WTC11 (cell line): Measurements from ENCODE around the gene ANKRD33B. TPM values are rescaled to one million over a fixed set of nuclear protein-coding genes. Genes with fewer than 3 reads are reported as not detected.
"Not testable (repeated sequence)": the region's sequence is repeated elsewhere in the genome, so short reads cannot be mapped to it uniquely, and the experiment has no call there.

ENCODE experiments used
- ATAC-seq: fragments of 200-7000 bp; cut with Tn5 transposase; 2 replicates; pipeline ENCODE4 v1.10.0; 2021; ENCODE audit warnings: mild to moderate bottlenecking, moderate library complexity
- CTCF ChIA-PET: fragments of 300-600 bp; sonication (Branson Sonifier 250); formaldehyde crosslinking; loops from one replicate; lab custom pipeline; 2021; ENCODE audit warnings: antibody characterized with exemption; lab: Charles Lee
- POLR2A ChIA-PET: fragments of 350-600 bp; sonication (Branson Sonifier 250); formaldehyde crosslinking; loops from one replicate; lab custom pipeline; 2021; ENCODE audit warnings: antibody characterized with exemption; lab: Charles Lee
- DNase-seq: peaks from one replicate; pipeline ENCODE4 v3.0.0; 2021; ENCODE audit warnings: low spot score
- H3K27ac Mint-ChIP-seq: 2 replicates; pipeline ENCODE4 v1.8.0; 2021; ENCODE audit warnings: mixed read lengths
- H3K27me3 Mint-ChIP-seq: 2 replicates; pipeline ENCODE4 v1.8.0; 2021; ENCODE audit warnings: low read depth, mild to moderate bottlenecking, moderate library complexity, mixed read lengths
- H3K36me3 Mint-ChIP-seq: 2 replicates; pipeline ENCODE4 v1.8.0; 2021; ENCODE audit warnings: mixed read lengths
- H3K4me1 Mint-ChIP-seq: 2 replicates; pipeline ENCODE4 v1.8.0; 2022; ENCODE audit warnings: mixed read lengths
- H3K4me3 Mint-ChIP-seq: 2 replicates; pipeline ENCODE4 v1.8.0; 2021; ENCODE audit warnings: mild to moderate bottlenecking, moderate library complexity, mixed read lengths
- H3K9me3 Mint-ChIP-seq: 2 replicates; pipeline ENCODE4 v1.8.0; 2021; ENCODE audit warnings: mixed read lengths
- AR ChIP-seq: fragments of 250-450 bp; sonication (Bioruptor Pico); IDR thresholded peaks from 2 replicates; pipeline ENCODE4 v1.9.0; 2021; ENCODE audit warnings: mild to moderate bottlenecking
- ATF1 ChIP-seq: sonication (generic); formaldehyde crosslinking; IDR thresholded peaks from 2 replicates; pipeline ENCODE4 v1.8.1; 2023; ENCODE audit warnings: mild to moderate bottlenecking, moderate library complexity, missing genetic modification reagents
- ATF6 ChIP-seq: sonication (generic); formaldehyde crosslinking; IDR thresholded peaks from 2 replicates; pipeline ENCODE4 v1.8.1; 2023; ENCODE audit warnings: mild to moderate bottlenecking, missing genetic modification reagents
- CREM ChIP-seq: sonication (generic); formaldehyde crosslinking; IDR thresholded peaks from 2 replicates; pipeline ENCODE4 v1.8.1; 2022; ENCODE audit warnings: mild to moderate bottlenecking, missing genetic modification reagents, moderate library complexity
- FOXP1 ChIP-seq: sonication (generic); formaldehyde crosslinking; IDR thresholded peaks from 2 replicates; pipeline ENCODE4 v1.8.0; 2022; ENCODE audit warnings: missing genetic modification reagents, mild to moderate bottlenecking, moderate library complexity, borderline replicate concordance
- GABPB1 ChIP-seq: sonication (generic); formaldehyde crosslinking; IDR thresholded peaks from 2 replicates; pipeline ENCODE4 v1.8.1; 2023; ENCODE audit warnings: mild to moderate bottlenecking, missing genetic modification reagents
- NFE2L1 ChIP-seq: sonication (generic); formaldehyde crosslinking; IDR thresholded peaks from 2 replicates; pipeline ENCODE4 v1.8.1; 2023; ENCODE audit warnings: missing genetic modification reagents
- NFYB ChIP-seq: sonication (generic); formaldehyde crosslinking; conservative IDR thresholded peaks from 2 replicates; pipeline ENCODE4 v1.8.0; 2022; ENCODE audit warnings: low read depth, missing genetic modification reagents
- OVOL2 ChIP-seq: fragments of 250-450 bp; sonication (Bioruptor Pico); IDR thresholded peaks from 2 replicates; pipeline ENCODE4 v1.9.0; 2021; ENCODE audit warnings: mild to moderate bottlenecking, borderline replicate concordance
- PRDM15 ChIP-seq: sonication (generic); formaldehyde crosslinking; IDR thresholded peaks from 2 replicates; pipeline ENCODE4 v1.8.0; 2022; ENCODE audit warnings: missing genetic modification reagents
- SOX15 ChIP-seq: fragments of 250-450 bp; sonication (Bioruptor Pico); IDR thresholded peaks from 2 replicates; pipeline ENCODE4 v1.9.0; 2021; ENCODE audit warnings: mild to moderate bottlenecking
- TCF7 ChIP-seq: sonication (generic); formaldehyde crosslinking; IDR thresholded peaks from 2 replicates; pipeline ENCODE4 v1.8.0; 2022; ENCODE audit warnings: mild to moderate bottlenecking, low read depth, missing genetic modification reagents, moderate library complexity
- TEAD4 ChIP-seq: sonication (generic); formaldehyde crosslinking; IDR thresholded peaks from 2 replicates; pipeline ENCODE4 v1.8.0; 2022; ENCODE audit warnings: mild to moderate bottlenecking, missing genetic modification reagents
- ZMAT4 ChIP-seq: fragments of 250-450 bp; sonication (Bioruptor Pico); IDR thresholded peaks from 2 replicates; pipeline ENCODE4 v1.9.0; 2021; ENCODE audit warnings: mild to moderate bottlenecking
- ZNF281 ChIP-seq: sonication (generic); formaldehyde crosslinking; IDR thresholded peaks from 2 replicates; pipeline ENCODE4 v1.8.0; 2023; ENCODE audit warnings: mild to moderate bottlenecking, missing genetic modification reagents
- ZNF416 ChIP-seq: fragments of 250-450 bp; sonication (Bioruptor Pico); IDR thresholded peaks from 2 replicates; pipeline ENCODE4 v1.9.0; 2021; ENCODE audit warnings: mild to moderate bottlenecking, inconsistent platforms
- ZNF425 ChIP-seq: fragments of 250-450 bp; sonication (Bioruptor Pico); conservative IDR thresholded peaks from 2 replicates; pipeline ENCODE4 v1.9.0; 2021; ENCODE audit warnings: mild to moderate bottlenecking
- ZSCAN18 ChIP-seq: fragments of 250-450 bp; sonication (Bioruptor Pico); IDR thresholded peaks from 2 replicates; pipeline ENCODE4 v2.1.2; 2022; ENCODE audit warnings: mild to moderate bottlenecking, moderate library complexity
- total RNA-seq: library from RNA; stranded (reverse); gene quantifications from 3 replicates; pipeline ENCODE4 v1.2.3, GENCODE V29; 2021

Gene ANKRD33B
- total RNA-seq, 1 experiment from 2014 or later: 9.2 TPM

GRCh38 chr5:10607666-10608073, 43.8 kb downstream of the ANKRD33B start (continued):
- no peak for TF ChIP-seq ATF6 (CRISPR knock-in tag)
- TF ChIP-seq OVOL2 (CRISPR knock-in tag): no peak
- no peak for TF ChIP-seq NFE2L1 (CRISPR knock-in tag)
- TF ChIP-seq TEAD4: no peak

GRCh38 chr5:10608081-10608480, 44.2 kb downstream of the ANKRD33B start:
- H3K36me3 Mint-ChIP-seq, H3K4me3 Mint-ChIP-seq, POLR2A ChIA-PET, H3K27ac Mint-ChIP-seq, H3K27me3 Mint-ChIP-seq, H3K9me3 Mint-ChIP-seq, DNase-seq: not testable (repeated sequence)
- peak; percentile 29 for ATAC-seq
- CTCF ChIA-PET: interaction anchor here (0.5 to 3.0 kb wide), 21 partner anchors 12 to 155 kb away, joined by 3 to 32 read pairs (median 4); no protein-coding TSS in a partner anchor
- H3K4me1 Mint-ChIP-seq: peaks cover 39% of the 10 kb centered on the region

GRCh38 chr5:10610058-10610457, 46.2 kb downstream of the ANKRD33B start:
- no peaks in the 10 kb centered on the region; the same call in 1 of the 2 replicates for H3K27me3 Mint-ChIP-seq
- no peak overlapping the region for H3K27ac Mint-ChIP-seq
- ChIA-PET CTCF (no interaction called here), POLR2A (no interaction called here)
- H3K36me3 Mint-ChIP-seq: no peaks in the 10 kb centered on the region
- peaks cover 40% of the 10 kb centered on the region for H3K4me1 Mint-ChIP-seq
- DNase-seq: no peak
- H3K9me3 Mint-ChIP-seq: no peaks in the 10 kb centered on the region
- no peak for ATAC-seq
- no peak overlapping the region for H3K4me3 Mint-ChIP-seq
- TF ChIP-seq ZNF281 (CRISPR knock-in tag) (no peak), FOXP1 (no peak), AR (CRISPR knock-in tag) (no peak), ZNF416 (CRISPR knock-in tag) (no peak), ZMAT4 (CRISPR knock-in tag) (no peak), NFYB (no peak), GABPB1 (no peak), PRDM15 (CRISPR knock-in tag) (no peak), CREM (no peak), TCF7 (CRISPR knock-in tag) (no peak), ATF1 (CRISPR knock-in tag) (no peak), ZSCAN18 (CRISPR knock-in tag) (no peak), ZNF425 (no peak), SOX15 (CRISPR knock-in tag) (no peak)
